ENCODE results near the gene TASOR2. TPM values are rescaled to one million over a fixed set of nuclear protein-coding genes. Genes with fewer than 3 reads are reported as not detected.

TASOR2 gene
- polyA plus RNA-seq, 2 donors, result 8.1 to 11.1 TPM

DNA sequence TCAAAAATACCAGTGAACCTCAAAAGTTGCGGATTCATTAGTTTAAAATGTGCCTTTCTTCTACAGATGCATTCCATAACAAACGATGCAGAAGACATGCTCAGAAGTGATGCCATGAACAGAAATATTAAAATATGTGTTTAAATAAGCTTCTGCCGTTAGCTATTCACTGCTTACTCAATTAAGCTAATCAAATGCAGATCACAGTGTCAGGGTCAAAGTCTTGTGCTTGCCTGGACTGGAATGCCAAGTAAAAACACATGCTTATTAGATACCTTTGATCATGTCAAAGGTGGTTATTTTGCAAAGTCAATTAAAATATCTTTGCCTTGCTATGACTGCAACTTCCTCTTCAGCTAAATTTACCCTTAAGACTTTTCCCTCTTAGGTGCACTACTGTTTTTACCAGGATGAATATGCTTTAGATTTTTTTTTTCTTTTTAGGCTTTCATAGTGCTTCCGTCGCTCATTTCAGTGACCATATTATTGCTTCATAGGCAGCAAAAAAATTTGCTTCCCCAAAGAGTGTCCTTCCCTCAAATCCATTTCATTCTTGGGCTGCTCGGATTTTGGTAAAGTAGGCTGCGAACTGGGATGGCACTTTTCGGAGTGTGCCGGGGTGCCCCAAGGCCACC lies 19.1 kb upstream of the TASOR2 start:
- Histone ChIP-seq H3K36me3 (ENCODE audit: control insufficient read depth in 2 of 2, insufficient read depth in 2 of 2, low read length in 1 of 2) (no peaks in the 10 kb centered on the region), H3K4me1 (ENCODE audit: control insufficient read depth in 2 of 2, insufficient read depth in 2 of 2, low read length in 1 of 2) (peaks cover 5 to 6% of the 10 kb centered on the region in 2 donors), H3K4me3 (ENCODE audit: low read depth in 1 of 2, low read length in 2 of 2) (peak overlapping the region; percentile 88 to 94), H3K9me3 (ENCODE audit: control insufficient read depth in 2 of 2, insufficient read depth in 1 of 2, low read depth in 1 of 2, low read length in 1 of 2) (no peaks in the 10 kb centered on the region), H3K27ac (ENCODE audit: low read depth in 2 of 2, low read length in 1 of 2) (peak overlapping the region; percentile 81 to 83), H3K27me3 (ENCODE audit: control insufficient read depth in 1 of 2, insufficient read depth in 2 of 2, low read length in 2 of 2) (no peaks in the 10 kb centered on the region)
- 16 to 18% methylated on average over 9 of the region's 9 CpGs for WGBS, 2 donors

GRCh38 chr10:5666008-5666840 lies 18.4 kb upstream of the TASOR2 start, which contains the start of gene ASB13:
ASB13 (minus strand) TSS chr10:5666595; CDS start chr10:5666551, 44 bp downstream.
- WGBS, 2 donors, result 1% methylated on average over 98 to 112 of the region's 112 CpGs

DNA sequence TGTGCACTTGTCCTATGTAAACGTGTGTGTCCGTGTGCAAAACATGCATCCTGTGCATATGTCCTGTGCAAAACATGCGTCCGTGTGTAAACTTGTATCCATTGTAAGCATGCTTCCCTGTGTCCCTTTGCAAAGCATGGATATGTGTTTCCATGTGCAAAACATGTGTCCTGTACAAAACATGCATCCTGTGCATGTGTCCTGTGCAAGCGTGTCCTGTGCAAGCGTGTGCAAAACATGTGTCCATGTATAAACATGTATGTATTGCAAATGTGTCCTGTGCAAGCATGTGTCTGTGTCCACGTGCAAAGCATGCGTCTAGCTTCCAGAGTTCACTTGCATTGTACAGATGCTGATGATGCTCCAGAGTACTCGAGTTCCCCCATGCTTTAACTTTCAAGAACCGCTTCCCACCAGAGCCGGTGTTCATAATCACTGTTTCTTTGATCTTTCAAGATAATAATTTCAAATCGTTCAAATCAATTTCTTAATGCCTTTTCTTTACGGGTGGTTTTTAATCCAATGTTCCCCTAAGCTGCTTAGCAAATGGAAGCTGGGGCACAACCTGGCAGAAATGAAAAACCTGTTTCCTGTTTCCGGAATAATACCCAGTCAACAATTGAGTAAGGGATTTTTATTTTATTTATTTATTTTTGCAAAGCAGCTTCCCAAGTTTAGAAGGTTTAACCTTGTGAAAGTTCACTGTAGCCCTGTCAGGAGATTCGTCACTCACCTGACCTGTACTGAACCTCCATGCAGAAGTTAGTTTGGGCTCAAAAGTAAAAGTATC lies 17.6 kb upstream of the TASOR2 start:
- Histone ChIP-seq H3K4me3 (ENCODE audit: low read depth in 1 of 2, low read length in 2 of 2) (peak overlapping the region; percentile 88 to 94), H3K27me3 (ENCODE audit: control insufficient read depth in 1 of 2, insufficient read depth in 2 of 2, low read length in 2 of 2) (no peaks in the 10 kb centered on the region), H3K4me1 (ENCODE audit: control insufficient read depth in 2 of 2, insufficient read depth in 2 of 2, low read length in 1 of 2) (peaks cover 5 to 6% of the 10 kb centered on the region in 2 donors), H3K36me3 (ENCODE audit: control insufficient read depth in 2 of 2, insufficient read depth in 2 of 2, low read length in 1 of 2) (no peaks in the 10 kb centered on the region), H3K27ac (ENCODE audit: low read depth in 2 of 2, low read length in 1 of 2) (no peak overlapping the region), H3K9me3 (ENCODE audit: control insufficient read depth in 2 of 2, insufficient read depth in 1 of 2, low read depth in 1 of 2, low read length in 1 of 2) (peaks cover 0 to 2% of the 10 kb centered on the region in 2 donors)
- WGBS, 2 donors, result 38 to 39% methylated on average over 15 of the region's 15 CpGs

More at GRCh38 chr10:5666008-5666840, 18.4 kb upstream of the TASOR2 start, which contains the start of gene ASB13:
- peaks cover 5 to 6% of the 10 kb centered on the region in 2 donors for H3K4me1 ChIP-seq (ENCODE audit: control insufficient read depth in 2 of 2, insufficient read depth in 2 of 2, low read length in 1 of 2)
- H3K36me3 ChIP-seq (ENCODE audit: control insufficient read depth in 2 of 2, insufficient read depth in 2 of 2, low read length in 1 of 2), result no peaks in the 10 kb centered on the region
- H3K9me3 ChIP-seq (ENCODE audit: control insufficient read depth in 2 of 2, insufficient read depth in 1 of 2, low read depth in 1 of 2, low read length in 1 of 2), result no peaks in the 10 kb centered on the region
- H3K4me3 ChIP-seq (ENCODE audit: low read depth in 1 of 2, low read length in 2 of 2), result peak within 1 kb of the TSS; percentile 88 to 94
- H3K27ac ChIP-seq (ENCODE audit: low read depth in 2 of 2, low read length in 1 of 2), result peak within 1 kb of the TSS; percentile 81 to 83
- no peaks in the 10 kb centered on the region for H3K27me3 ChIP-seq (ENCODE audit: control insufficient read depth in 1 of 2, insufficient read depth in 2 of 2, low read length in 2 of 2)

DNA sequence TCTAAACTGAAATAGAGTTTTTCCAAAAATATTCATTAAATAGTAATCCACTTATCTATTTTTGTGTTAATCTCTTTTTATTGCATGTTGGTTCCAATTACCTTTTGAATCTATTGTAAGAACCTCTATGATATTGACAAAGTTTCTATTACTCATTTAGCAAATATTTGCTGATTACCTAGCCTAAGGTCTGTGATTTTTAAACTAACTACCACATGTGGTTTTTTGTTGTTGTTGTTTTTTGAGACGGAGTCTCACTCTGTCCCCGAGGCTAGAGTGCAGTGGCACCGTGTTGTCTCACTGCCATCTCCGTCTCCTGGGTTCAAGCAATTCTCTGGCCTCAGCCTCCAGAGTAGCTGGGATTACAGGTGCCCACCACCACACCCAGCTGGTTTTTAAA lies 16.2 kb upstream of the TASOR2 start:
- H3K4me3 ChIP-seq (ENCODE audit: low read depth in 1 of 2, low read length in 2 of 2), result no peak overlapping the region
- H3K27me3 ChIP-seq (ENCODE audit: control insufficient read depth in 1 of 2, insufficient read depth in 2 of 2, low read length in 2 of 2), result no peaks in the 10 kb centered on the region
- H3K4me1 ChIP-seq (ENCODE audit: control insufficient read depth in 2 of 2, insufficient read depth in 2 of 2, low read length in 1 of 2), result peaks cover 5 to 6% of the 10 kb centered on the region in 2 donors
- H3K27ac ChIP-seq (ENCODE audit: low read depth in 2 of 2, low read length in 1 of 2), result no peak overlapping the region
- H3K9me3 ChIP-seq (ENCODE audit: control insufficient read depth in 2 of 2, insufficient read depth in 1 of 2, low read depth in 1 of 2, low read length in 1 of 2), result peaks cover 0 to 2% of the 10 kb centered on the region in 2 donors
- 70 to 76% methylated on average over 4 of the region's 4 CpGs for WGBS, 2 donors
- no peaks in the 10 kb centered on the region for H3K36me3 ChIP-seq (ENCODE audit: control insufficient read depth in 2 of 2, insufficient read depth in 2 of 2, low read length in 1 of 2)

- peaks cover 5 to 6% of the 10 kb centered on the region in 2 donors for H3K4me1 ChIP-seq (ENCODE audit: control insufficient read depth in 2 of 2, insufficient read depth in 2 of 2, low read length in 1 of 2)
- no peaks in the 10 kb centered on the region for H3K36me3 ChIP-seq (ENCODE audit: control insufficient read depth in 2 of 2, insufficient read depth in 2 of 2, low read length in 1 of 2)
- no peak overlapping the region for H3K27ac ChIP-seq (ENCODE audit: low read depth in 2 of 2, low read length in 1 of 2)
- H3K4me3 ChIP-seq (ENCODE audit: low read depth in 1 of 2, low read length in 2 of 2), result no peak overlapping the region
- H3K9me3 ChIP-seq (ENCODE audit: control insufficient read depth in 2 of 2, insufficient read depth in 1 of 2, low read depth in 1 of 2, low read length in 1 of 2), result peaks cover 0 to 2% of the 10 kb centered on the region in 2 donors
- WGBS, 2 donors, result 94 to 96% methylated on average over 1 of the region's 1 CpG
- H3K27me3 ChIP-seq (ENCODE audit: control insufficient read depth in 1 of 2, insufficient read depth in 2 of 2, low read length in 2 of 2), result no peaks in the 10 kb centered on the region
Measured at GRCh38 chr10:5669604-5670003, 15.0 kb upstream of the TASOR2 start.

- Histone ChIP-seq H3K27me3 (ENCODE audit: control insufficient read depth in 1 of 2, insufficient read depth in 2 of 2, low read length in 2 of 2) (no peaks in the 10 kb centered on the region), H3K4me3 (ENCODE audit: low read depth in 1 of 2, low read length in 2 of 2) (no peak overlapping the region), H3K9me3 (ENCODE audit: control insufficient read depth in 2 of 2, insufficient read depth in 1 of 2, low read depth in 1 of 2, low read length in 1 of 2) (peaks cover 0 to 2% of the 10 kb centered on the region in 2 donors), H3K36me3 (ENCODE audit: control insufficient read depth in 2 of 2, insufficient read depth in 2 of 2, low read length in 1 of 2) (no peaks in the 10 kb centered on the region), H3K27ac (ENCODE audit: low read depth in 2 of 2, low read length in 1 of 2) (no peak overlapping the region), H3K4me1 (ENCODE audit: control insufficient read depth in 2 of 2, insufficient read depth in 2 of 2, low read length in 1 of 2) (peaks cover 5 to 6% of the 10 kb centered on the region in 2 donors)
- WGBS, 2 donors, result 60 to 72% methylated on average over 8 of the region's 8 CpGs
Measured at GRCh38 chr10:5670662-5671375, 13.8 kb upstream of the TASOR2 start.

DNA sequence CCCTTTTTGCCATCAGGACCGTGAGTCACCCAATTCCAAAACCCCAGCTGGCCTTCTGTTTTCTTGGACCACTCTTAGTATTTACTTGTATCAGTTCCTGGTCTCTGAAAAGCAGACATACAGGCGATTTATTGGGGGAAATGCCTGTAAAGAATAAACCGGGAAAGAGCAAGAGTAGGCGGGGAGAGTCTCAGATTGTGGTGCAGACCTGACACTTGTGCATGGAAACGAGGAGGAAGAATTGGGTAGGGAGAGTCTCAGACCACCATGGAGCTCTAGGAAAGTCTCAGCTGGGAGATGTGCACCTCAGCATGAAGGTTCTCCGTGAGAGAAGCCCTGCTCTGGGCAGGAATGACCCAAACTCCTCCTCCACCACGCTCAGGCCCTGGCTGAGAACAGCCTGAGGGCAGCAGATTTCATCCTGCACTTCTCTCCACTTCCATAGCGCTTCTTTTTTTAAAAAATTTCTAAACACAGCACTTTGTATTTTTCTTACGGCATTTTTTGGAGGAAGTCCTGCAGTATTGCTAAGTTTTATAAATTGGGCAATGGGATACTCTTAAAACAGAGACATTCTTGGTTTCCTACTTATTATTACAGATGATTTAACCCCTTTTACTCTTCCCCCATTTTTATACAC lies 6.1 kb upstream of the TASOR2 start:
- Histone ChIP-seq H3K4me3 (ENCODE audit: low read depth in 1 of 2, low read length in 2 of 2) (no peak overlapping the region), H3K27me3 (ENCODE audit: control insufficient read depth in 1 of 2, insufficient read depth in 2 of 2, low read length in 2 of 2) (no peaks in the 10 kb centered on the region), H3K36me3 (ENCODE audit: control insufficient read depth in 2 of 2, insufficient read depth in 2 of 2, low read length in 1 of 2) (no peaks in the 10 kb centered on the region), H3K4me1 (ENCODE audit: control insufficient read depth in 2 of 2, insufficient read depth in 2 of 2, low read length in 1 of 2) (no peaks in the 10 kb centered on the region), H3K9me3 (ENCODE audit: control insufficient read depth in 2 of 2, insufficient read depth in 1 of 2, low read depth in 1 of 2, low read length in 1 of 2) (no peaks in the 10 kb centered on the region), H3K27ac (ENCODE audit: low read depth in 2 of 2, low read length in 1 of 2) (no peak overlapping the region)
- 79 to 82% methylated on average over 9 of the region's 9 CpGs for WGBS, 2 donors

- H3K4me1 ChIP-seq (ENCODE audit: control insufficient read depth in 2 of 2, insufficient read depth in 2 of 2, low read length in 1 of 2), result no peaks in the 10 kb centered on the region
- H3K36me3 ChIP-seq (ENCODE audit: control insufficient read depth in 2 of 2, insufficient read depth in 2 of 2, low read length in 1 of 2), result no peaks in the 10 kb centered on the region
- H3K4me3 ChIP-seq (ENCODE audit: low read depth in 1 of 2, low read length in 2 of 2), result no peak overlapping the region
- H3K27me3 ChIP-seq (ENCODE audit: control insufficient read depth in 1 of 2, insufficient read depth in 2 of 2, low read length in 2 of 2), result no peaks in the 10 kb centered on the region
- H3K27ac ChIP-seq (ENCODE audit: low read depth in 2 of 2, low read length in 1 of 2), result no peak overlapping the region
- 85 to 88% methylated on average over 3 of the region's 3 CpGs for WGBS, 2 donors
- H3K9me3 ChIP-seq (ENCODE audit: control insufficient read depth in 2 of 2, insufficient read depth in 1 of 2, low read depth in 1 of 2, low read length in 1 of 2), result no peaks in the 10 kb centered on the region
Measured at GRCh38 chr10:5679037-5679435, 5.6 kb upstream of the TASOR2 start.
